Gastrocnemius medialis (tissue), 4 donors: ENCODE data around the gene TET3.

Experiments
- CTCF ChIP-seq, 5 experiments: fragments of 450-650 bp in 3 of 5; fragments of 200-600 bp in 2 of 5; sonication (generic) in 2 of 5; IDR thresholded peaks in 4 of 5; conservative IDR thresholded peaks in 1 of 5; 1 replicate in 4 of 5; 2 replicates in 1 of 5; pipeline ENCODE4 v1.5.1; 2016 to 2019; ENCODE audit warnings: antibody characterized with exemption in 5 of 5, mild to moderate bottlenecking in 3 of 5, moderate library complexity in 3 of 5
- POLR2A ChIP-seq, 2 donors: fragments of 450-650 bp; IDR thresholded peaks; one replicate each; pipeline ENCODE4 v1.6.1; 2017; ENCODE audit warnings: antibody characterized with exemption in 2 of 2, mild to moderate bottlenecking in 2 of 2, moderate library complexity in 2 of 2

- no peak for TF ChIP-seq POLR2A (IDR thresholded peaks at IDR 0.05)
- TF ChIP-seq CTCF (IDR thresholded peaks at IDR 0.05 in 4 of 5, conservative IDR thresholded peaks at IDR 0.05 in 1 of 5) = no peak
Observed at GRCh38 chr2:74004212-74005182, 19.8 kb downstream of the TET3 start.
